ENCODE data around the gene NRL. TPM values are rescaled to one million over a fixed set of nuclear protein-coding genes. Genes with fewer than 3 reads are reported as not detected.

NRL gene
- total and polyA plus RNA-seq, 11 donors: 1.3 to 3.0 (median 2.1) TPM

DNA sequence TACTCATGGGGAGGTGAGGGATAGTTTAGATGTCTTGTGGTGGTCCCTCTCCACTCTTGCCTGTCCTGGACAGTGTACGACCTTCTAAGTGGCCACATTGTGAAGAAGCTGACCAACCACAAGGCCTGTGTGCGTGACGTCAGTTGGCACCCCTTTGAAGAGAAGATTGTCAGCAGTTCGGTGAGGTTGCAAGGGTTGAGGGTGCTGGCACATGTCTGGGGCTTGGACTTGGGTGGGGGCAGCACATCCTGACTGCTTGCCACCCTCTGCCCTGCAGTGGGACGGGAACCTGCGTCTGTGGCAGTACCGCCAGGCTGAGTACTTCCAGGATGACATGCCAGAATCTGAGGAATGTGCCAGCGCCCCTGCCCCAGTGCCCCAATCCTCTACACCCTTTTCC, 8.1 kb upstream of the NRL start:
- no peaks in the 10 kb centered on the region for H3K9me3 ChIP-seq
- H3K27ac ChIP-seq: no peak overlapping the region
- peak in 2 of 4 donors; percentile 15 to 20 for ATAC-seq
- no peaks in the 10 kb centered on the region for H3K27me3 ChIP-seq
- no peak overlapping the region for H3K4me3 ChIP-seq
- H3K36me3 ChIP-seq: peaks cover 0 to 71% (median 64%) of the 10 kb centered on the region in 9 donors
- DNase-seq: no peak
- TF ChIP-seq POLR2A (IDR thresholded peaks at IDR 0.05) (no peak), CTCF (IDR thresholded peaks at IDR 0.05) (no peak)
- H3K4me1 ChIP-seq: no peaks in the 10 kb centered on the region
- WGBS, 4 donors: 68 to 89% (median 78%) methylated on average over 4 to 8 of the region's 8 CpGs
- intact Hi-C loops (cut with DNase I): no loop called here

- ATAC-seq (no peak), DNase-seq (no peak)
- TF ChIP-seq POLR2A (IDR thresholded peaks at IDR 0.05) (no peak), CTCF (IDR thresholded peaks at IDR 0.05) (no peak)
- Histone ChIP-seq H3K27me3 (no peaks in the 10 kb centered on the region), H3K9me3 (no peaks in the 10 kb centered on the region), H3K4me3 (no peak overlapping the region), H3K4me1 (peaks cover 0 to 2% (median 0%) of the 10 kb centered on the region in 12 donors), H3K27ac (no peak overlapping the region), H3K36me3 (peaks cover 0 to 76% (median 69%) of the 10 kb centered on the region in 9 donors)
- intact Hi-C loops (cut with DNase I): no loop called here
- 92 to 98% (median 95%) methylated on average over 4 of the region's 4 CpGs for WGBS, 4 donors
Measured at GRCh38 chr14:24122416-24122815, 7.7 kb upstream of the NRL start.

- H3K36me3 ChIP-seq: peaks cover 0 to 85% (median 75%) of the 10 kb centered on the region in 9 donors
- peaks cover 0 to 13% (median 6%) of the 10 kb centered on the region in 12 donors for H3K4me1 ChIP-seq
- H3K27ac ChIP-seq: no peak overlapping the region
- ATAC-seq (no peak), DNase-seq (no peak)
- no peak overlapping the region for H3K4me3 ChIP-seq
- 92 to 95% (median 94%) methylated on average over 8 of the region's 8 CpGs for WGBS, 4 donors
- H3K9me3 ChIP-seq: no peaks in the 10 kb centered on the region
- no peak for TF ChIP-seq CTCF (IDR thresholded peaks at IDR 0.05)
- intact Hi-C loops (cut with DNase I): no loop called here
- no peaks in the 10 kb centered on the region for H3K27me3 ChIP-seq
Measured at GRCh38 chr14:24121210-24121609, 6.5 kb upstream of the NRL start.

GRCh38 chr14:24119691-24120090, 4.9 kb upstream of the NRL start:
- Histone ChIP-seq H3K9me3 (no peaks in the 10 kb centered on the region), H3K4me3 (no peak overlapping the region), H3K27ac (no peak overlapping the region), H3K27me3 (no peaks in the 10 kb centered on the region), H3K4me1 (peaks cover 0 to 22% (median 14%) of the 10 kb centered on the region in 12 donors), H3K36me3 (peaks cover 0 to 83% (median 75%) of the 10 kb centered on the region in 9 donors)
- ATAC-seq: no peak
- WGBS, 4 donors: 91 to 97% (median 96%) methylated on average over 6 of the region's 6 CpGs
- DNase-seq: no peak
- intact Hi-C loops (cut with DNase I): no loop called here
- TF ChIP-seq CTCF (IDR thresholded peaks at IDR 0.05) (no peak), POLR2A (IDR thresholded peaks at IDR 0.05) (no peak)

Data from heart left ventricle (tissue), 16 donors.